Umbilical cord (tissue), 2 donors: Measurements from ENCODE around the gene CCRL2. TPM values are rescaled to one million over a fixed set of nuclear protein-coding genes. Genes with fewer than 3 reads are reported as not detected.
"Not testable (repeated sequence)": the region's sequence is repeated elsewhere in the genome, so short reads cannot be mapped to it uniquely, and the experiment has no call there.

Source experiments
- DNase-seq: peaks from one replicate; pipeline ENCODE4 v3.0.0-alpha.2; 2015; ENCODE audit warnings: low spot score
- total RNA-seq: library from RNA; depleted of rRNA; stranded (reverse); fragments of >200 nt; gene quantifications from one replicate; pipeline ENCODE4 v1.2.3, GENCODE V29; 2014; ENCODE audit warnings: low replicate concordance; ENCODE audit not compliant: insufficient read depth

Gene CCRL2
- total RNA-seq, 1 donor from 2014 or later: 1.4 TPM

GRCh38 chr3:46429250-46429649, 22.2 kb downstream of the CCRL2 start:
- no peak for DNase-seq

DNA sequence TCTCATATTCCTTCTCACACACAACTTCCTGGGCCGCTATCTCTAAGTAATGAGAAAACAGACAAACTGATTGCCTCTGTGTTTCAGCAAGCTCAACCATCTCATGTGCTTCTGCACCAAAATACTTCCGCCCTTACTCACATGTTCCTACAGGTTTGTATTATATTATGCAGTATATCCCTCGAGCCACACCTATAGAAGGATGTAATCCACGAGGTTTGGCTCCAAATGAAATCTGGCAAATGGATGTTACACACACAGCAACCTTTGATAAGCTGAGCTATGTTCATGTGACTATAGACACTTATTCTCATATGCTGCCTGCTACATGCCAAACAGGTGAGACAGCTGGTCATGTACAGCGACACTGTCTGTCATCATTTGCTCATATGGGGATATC, 22.6 kb downstream of the CCRL2 start:
- no peak for DNase-seq

DNA sequence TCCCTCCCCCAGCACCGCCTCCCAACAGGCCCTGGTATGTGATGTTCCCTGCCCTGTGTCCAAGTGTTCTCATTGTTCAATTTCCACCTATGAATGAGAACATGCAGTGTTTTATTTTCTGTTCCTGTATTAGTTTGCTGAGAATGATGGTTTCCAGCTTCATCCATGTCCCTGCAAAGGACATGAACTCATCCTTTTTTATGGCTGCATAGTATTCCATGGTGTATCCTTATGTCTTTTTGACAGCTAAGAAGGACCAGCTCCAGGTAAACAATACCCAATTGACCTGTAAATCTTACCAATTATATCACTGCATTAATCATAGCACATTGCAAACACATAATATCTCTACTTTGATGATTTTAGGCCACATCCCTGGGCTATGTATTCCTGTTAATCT, 23.8 kb downstream of the CCRL2 start:
- not testable (repeated sequence) for DNase-seq

DNA sequence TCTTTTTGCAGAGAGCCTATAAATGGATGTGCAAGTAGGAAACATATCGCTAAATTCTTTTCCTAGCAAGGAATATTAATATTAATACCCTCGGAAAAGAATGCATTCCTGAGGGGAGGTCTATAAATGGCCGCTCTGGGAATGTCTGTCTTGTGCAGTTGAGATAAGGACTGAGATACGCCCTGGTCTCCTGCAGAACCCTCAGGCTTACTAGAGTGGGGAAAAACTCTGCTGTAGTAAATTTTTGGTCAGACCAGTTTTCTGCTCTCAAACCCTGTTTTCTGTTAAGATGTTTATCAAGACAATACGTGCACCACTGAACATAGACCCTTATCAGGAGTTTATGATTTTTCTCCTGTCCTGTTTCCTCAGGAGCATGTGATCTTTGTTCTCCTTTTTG, 24.8 kb downstream of the CCRL2 start:
- DNase-seq: not testable (repeated sequence)

DNA sequence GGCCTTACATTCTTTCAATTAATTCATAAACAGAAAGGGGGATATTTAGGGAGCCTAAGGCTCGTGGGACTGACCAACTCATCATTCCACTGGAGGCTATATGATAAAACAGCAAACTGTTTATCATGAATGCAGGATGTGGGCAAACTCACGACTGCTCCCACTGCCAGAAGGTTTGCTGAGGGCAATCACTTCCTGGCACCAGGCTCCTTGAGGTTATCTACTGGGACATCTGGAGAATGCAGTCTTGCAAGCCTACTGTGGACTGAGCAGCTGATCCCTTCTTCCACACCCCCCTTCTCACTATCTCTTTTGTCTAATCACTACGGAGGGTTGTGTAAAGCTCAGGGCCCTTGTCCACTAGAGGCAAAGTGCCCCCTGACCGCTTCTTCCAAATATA, 26.1 kb downstream of the CCRL2 start:
- DNase-seq: not testable (repeated sequence)

DNA sequence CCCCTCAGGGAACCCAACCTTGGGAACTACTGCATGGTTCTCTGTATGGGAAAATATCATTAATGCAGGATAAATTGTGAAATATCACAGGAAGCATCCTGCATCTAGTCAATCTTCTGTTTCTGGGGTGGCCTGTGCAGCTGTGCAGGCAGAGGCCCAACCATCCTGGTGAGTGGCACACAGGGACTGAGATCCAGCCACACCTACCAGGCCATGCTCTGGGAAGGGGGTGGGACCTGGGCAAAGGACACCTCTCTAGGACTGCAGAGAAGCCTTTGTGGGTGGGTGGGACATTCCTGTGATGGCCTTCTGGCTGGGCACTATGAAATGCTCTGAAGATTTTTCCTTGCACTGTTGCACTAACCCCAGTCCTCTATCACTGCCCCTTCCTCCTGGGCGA, 26.8 kb downstream of the CCRL2 start:
- no peak for DNase-seq

- DNase-seq: no peak
These were observed 28.1 kb downstream of the CCRL2 start for GRCh38 chr3:46435081-46435726.

DNA sequence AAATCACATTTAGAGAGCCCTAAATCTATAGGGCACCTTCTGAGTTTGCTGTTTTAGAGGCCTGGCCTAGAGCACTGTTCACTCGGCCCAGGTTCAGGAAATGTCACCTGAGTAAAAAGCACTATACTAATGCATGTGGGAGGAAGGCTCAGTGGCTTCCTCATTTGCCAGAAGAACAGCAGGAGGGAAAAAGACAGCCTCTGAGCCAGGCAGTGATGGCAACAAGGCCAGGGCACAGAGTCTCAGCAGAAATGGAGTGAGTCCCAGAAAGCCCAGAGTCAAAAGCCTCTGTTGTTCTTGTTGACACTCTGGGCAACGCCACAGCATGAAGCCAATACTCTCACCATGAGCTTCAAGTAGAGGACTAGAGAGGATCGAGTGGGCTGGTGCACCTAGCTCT, 31.8 kb downstream of the CCRL2 start:
- DNase-seq: no peak

DNA sequence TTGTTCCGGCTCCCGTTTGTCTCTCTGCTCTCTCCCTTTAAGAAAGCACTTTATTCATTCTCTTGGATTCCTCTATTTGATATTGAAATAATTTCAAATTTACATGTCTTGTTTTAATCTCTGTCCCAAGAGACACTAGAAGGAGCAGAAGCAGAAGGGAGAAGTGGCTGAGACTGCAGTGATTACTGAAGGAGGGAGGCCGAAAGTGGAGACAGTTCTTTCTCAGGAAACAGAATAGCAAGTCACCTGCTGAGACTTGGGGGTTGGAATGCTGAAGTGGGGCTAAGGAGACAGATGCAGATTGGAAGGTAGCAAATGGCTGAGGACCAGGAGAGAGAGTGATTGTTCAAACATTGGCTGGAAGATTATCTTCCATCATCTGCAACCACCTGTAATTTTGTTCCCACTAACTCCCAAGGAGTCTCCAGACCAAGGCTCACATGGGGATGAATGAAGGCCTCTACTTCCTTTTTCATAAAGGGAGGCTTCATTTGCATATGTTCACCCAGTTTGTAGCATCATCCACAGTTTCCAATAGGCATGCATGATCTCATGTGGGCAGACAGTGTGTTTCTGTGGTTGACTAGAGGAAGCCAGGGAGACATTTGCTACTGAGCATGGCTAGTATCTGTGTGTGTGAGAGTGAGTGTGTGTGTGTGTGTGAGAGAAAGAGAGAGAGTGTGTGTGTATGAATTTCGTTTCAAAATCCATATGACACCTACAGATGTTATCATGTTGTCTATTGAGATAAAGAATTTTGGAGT, 33.7 kb downstream of the CCRL2 start:
- DNase-seq: no peak

GRCh38 chr3:46442576-46443530, 35.8 kb downstream of the CCRL2 start:
- DNase-seq: peak; percentile 52

GRCh38 chr3:46447228-46447985, 40.3 kb downstream of the CCRL2 start:
- DNase-seq: no peak

- DNase-seq: no peak
These were observed 41.7 kb downstream of the CCRL2 start for GRCh38 chr3:46448721-46449120.

GRCh38 chr3:46449755-46450552, 42.9 kb downstream of the CCRL2 start:
- DNase-seq: no peak

DNA sequence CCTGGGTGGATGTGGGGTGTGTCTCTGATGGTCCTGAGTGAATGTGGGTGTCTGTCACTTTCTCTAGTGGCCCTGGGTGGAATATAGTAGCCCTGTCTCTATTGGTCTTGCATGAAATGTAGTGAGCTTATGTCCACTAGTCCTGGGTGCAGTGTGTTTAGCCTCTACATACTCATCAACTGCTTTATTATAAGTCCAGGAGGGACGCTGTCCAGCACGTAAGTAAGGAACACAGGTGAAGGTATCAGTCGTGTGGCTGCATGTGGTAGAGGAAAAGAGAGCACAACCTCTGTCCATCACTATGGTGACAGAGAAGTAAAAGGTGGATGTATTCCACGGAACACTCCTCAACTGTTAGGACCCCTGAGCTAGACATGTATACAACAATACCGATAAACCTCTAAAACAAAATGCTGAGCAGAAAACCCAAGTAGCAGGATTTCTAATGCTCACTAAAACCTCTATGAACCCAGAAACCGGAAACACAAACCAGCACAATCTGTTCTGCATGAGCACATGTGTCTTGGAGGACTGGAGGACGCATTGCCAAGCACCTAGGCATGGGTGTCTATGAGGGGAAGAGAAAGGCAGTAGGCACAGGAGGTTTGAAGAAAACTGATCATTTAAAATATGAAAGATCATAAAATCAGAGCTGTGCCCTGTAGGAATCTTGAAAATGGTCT, 46.6 kb downstream of the CCRL2 start:
- DNase-seq: no peak

DNA sequence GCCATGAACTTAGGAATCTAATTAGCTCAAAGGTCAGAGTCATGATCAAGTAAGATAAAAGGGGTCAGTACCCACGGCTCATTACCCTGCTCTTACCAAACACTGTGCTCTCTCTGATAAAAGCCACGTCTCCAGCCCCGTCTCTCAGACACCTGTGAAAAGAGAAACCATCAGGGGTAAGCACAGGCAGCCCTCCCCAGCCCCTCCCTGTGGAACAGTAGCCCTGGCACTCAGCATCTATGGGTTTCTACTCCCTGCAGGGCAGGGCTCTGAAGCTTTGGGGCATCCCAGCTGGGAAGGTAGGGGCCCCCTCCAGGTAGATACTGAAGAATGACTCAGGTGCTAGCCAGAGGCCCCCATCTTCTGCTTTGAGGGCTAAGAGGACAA, 47.1 kb downstream of the CCRL2 start:
- no peak for DNase-seq

GRCh38 chr3:46454606-46455005, 47.5 kb downstream of the CCRL2 start:
- no peak for DNase-seq

DNA sequence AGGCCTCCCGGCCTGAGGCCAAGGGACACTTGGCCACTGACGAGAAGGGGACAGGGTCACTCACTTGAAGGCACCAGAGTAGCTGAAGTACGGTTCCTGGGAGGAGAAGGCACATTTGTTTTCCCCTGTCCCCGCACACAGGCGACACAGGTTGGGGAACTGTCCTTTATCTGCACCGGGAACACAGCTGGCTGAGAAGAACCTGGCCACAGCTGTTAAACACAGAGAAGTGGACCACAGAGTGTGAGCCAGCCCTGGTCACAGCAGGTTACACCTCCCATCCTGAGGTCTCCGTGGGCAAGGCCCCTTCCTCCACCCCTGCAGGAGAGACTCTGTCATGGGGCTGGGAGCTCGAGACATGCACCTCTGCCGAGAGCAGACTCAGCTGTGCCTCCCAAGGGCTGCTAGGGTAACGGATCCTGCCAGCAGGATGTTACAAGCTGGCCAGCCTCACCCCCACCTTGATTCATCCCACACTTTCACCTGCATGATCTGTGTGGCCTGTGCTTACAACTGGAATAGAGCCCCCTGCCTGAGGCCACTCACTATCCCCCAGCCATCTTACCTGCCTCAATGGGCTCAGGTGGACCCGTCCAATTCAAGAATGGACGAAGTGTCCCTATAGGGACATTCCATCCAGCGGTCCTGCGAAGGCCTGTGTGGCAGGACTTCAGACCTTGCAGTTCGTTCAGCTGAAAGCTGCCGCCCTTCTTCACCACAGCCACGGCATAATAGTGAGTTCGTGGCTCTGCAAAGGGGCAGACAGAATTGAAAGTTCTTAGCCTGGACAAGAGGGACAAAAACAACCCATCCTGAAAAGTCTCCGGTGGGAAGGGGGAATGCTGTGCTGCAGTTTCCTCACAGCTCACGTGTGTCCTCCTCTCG, 48.4 kb downstream of the CCRL2 start:
- no peak for DNase-seq

DNA sequence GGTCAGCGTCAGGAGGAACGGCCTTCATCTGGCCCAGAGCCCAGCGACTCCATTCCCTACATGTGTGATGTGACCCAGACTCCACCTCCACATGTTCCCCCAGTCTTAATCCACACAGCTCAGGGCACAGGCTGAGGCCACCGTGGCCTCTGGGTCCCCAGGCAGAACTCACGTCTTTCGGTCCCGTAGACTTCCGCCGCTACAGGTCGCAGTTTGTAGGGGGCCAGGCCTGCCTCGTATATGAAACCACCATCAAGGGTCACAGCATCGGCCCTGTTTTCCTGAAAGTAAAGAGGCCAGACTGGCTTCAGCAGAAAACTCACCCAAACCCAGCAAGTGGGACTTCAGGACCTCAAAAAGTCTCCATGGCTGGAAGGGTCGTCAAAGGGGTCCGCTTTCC, 49.1 kb downstream of the CCRL2 start:
- no peak for DNase-seq
